Liver (tissue), 9 donors: ENCODE measurements around the gene ASCC1. TPM values are rescaled to one million over a fixed set of nuclear protein-coding genes. Genes with fewer than 3 reads are reported as not detected.
"Not testable (repeated sequence)": the region's sequence is repeated elsewhere in the genome, so short reads cannot be mapped to it uniquely, and the experiment has no call there.

Experiments
- DNase-seq: peaks from one replicate; pipeline ENCODE4 v3.0.0-alpha.2; 2017; ENCODE audit warnings: low spot score
- H3K27ac ChIP-seq, 2 donors: one replicate each; pipeline ENCODE4 v1.7.0; 2013; ENCODE audit warnings: inconsistent platforms in 2 of 2, low read length in 2 of 2, control low read depth in 1 of 2, low read depth in 1 of 2, mild to moderate bottlenecking in 1 of 2
- H3K27me3 ChIP-seq, 4 donors: one replicate each; pipeline versions ENCODE4 v1.6.1 to v1.7.0; 2013; ENCODE audit warnings: low read length in 3 of 4, inconsistent platforms in 1 of 4, mild to moderate bottlenecking in 1 of 4, moderate library complexity in 1 of 4; ENCODE audit not compliant: control insufficient read depth in 4 of 4, insufficient read depth in 4 of 4
- H3K36me3 ChIP-seq, 4 donors: one replicate each; pipeline versions ENCODE4 v1.6.1 to v1.7.0; 2013; ENCODE audit warnings: low read length in 3 of 4, mild to moderate bottlenecking in 3 of 4, low read depth in 1 of 4, moderate library complexity in 1 of 4; ENCODE audit not compliant: control insufficient read depth in 4 of 4, insufficient read depth in 3 of 4
- H3K4me1 ChIP-seq, 4 donors: one replicate each; pipeline versions ENCODE4 v1.6.1 to v1.7.0; 2013; ENCODE audit warnings: low read length in 3 of 4, mild to moderate bottlenecking in 3 of 4, moderate library complexity in 1 of 4; ENCODE audit not compliant: control insufficient read depth in 4 of 4, insufficient read depth in 4 of 4
- H3K4me3 ChIP-seq, 3 donors: one replicate each; pipeline versions ENCODE4 v1.6.1 to v1.7.0; 2013; ENCODE audit warnings: low read length in 3 of 3, control low read depth in 1 of 3, low read depth in 1 of 3, mild to moderate bottlenecking in 1 of 3
- H3K9ac ChIP-seq, 2 donors: one replicate each; pipeline ENCODE4 v1.7.0; 2013; ENCODE audit warnings: low read length in 2 of 2, mild to moderate bottlenecking in 2 of 2, moderate library complexity in 2 of 2, control low read depth in 1 of 2, low read depth in 1 of 2
- H3K9me3 ChIP-seq, 4 donors: one replicate each; pipeline versions ENCODE4 v1.6.1 to v1.7.0; 2013; ENCODE audit warnings: low read length in 3 of 4; ENCODE audit not compliant: control insufficient read depth in 4 of 4
- ATF3 ChIP-seq: IDR thresholded peaks from 2 replicates; pipeline ENCODE4 v1.6.1; 2016; ENCODE audit warnings: antibody characterized with exemption
- CTCF ChIP-seq: fragments of 150-350 bp; IDR thresholded peaks from 2 replicates; pipeline ENCODE4 v1.5.1; 2017; ENCODE audit warnings: improper control_type of control experiment, low read depth, low read length; ENCODE audit not compliant: missing input control
- EGR1 ChIP-seq, 2 donors: IDR thresholded peaks; 2 replicates each; pipeline ENCODE4 v1.6.1; 2016 to 2018; ENCODE audit warnings: antibody characterized with exemption in 2 of 2, low read depth in 2 of 2
- FOXA1 ChIP-seq: IDR thresholded peaks from 2 replicates; pipeline ENCODE4 v1.6.1; 2016; ENCODE audit warnings: antibody characterized with exemption
- FOXA2 ChIP-seq: IDR thresholded peaks from 2 replicates; pipeline ENCODE4 v1.6.1; 2016; ENCODE audit warnings: antibody characterized with exemption
- GABPA ChIP-seq, 2 donors: IDR thresholded peaks in 1 of 2; conservative IDR thresholded peaks in 1 of 2; 2 replicates each; pipeline ENCODE4 v1.6.1; 2016; ENCODE audit warnings: antibody characterized with exemption in 2 of 2, mild to moderate bottlenecking in 1 of 2, moderate library complexity in 1 of 2
- HNF4A ChIP-seq, 2 donors: conservative IDR thresholded peaks; 2 replicates each; pipeline ENCODE4 v1.6.1; 2016; ENCODE audit warnings: antibody characterized with exemption in 2 of 2, mild to moderate bottlenecking in 2 of 2
- HNF4G ChIP-seq: IDR thresholded peaks from 2 replicates; pipeline ENCODE4 v1.6.1; 2016; ENCODE audit warnings: antibody characterized with exemption
- JUND ChIP-seq, 2 donors: IDR thresholded peaks; 2 replicates each; pipeline ENCODE4 v1.6.1; 2016; ENCODE audit warnings: antibody characterized with exemption in 2 of 2
- NR2F2 ChIP-seq: IDR thresholded peaks from 2 replicates; pipeline ENCODE4 v1.6.1; 2016; ENCODE audit warnings: antibody characterized with exemption
- RXRA ChIP-seq, 2 donors: IDR thresholded peaks; 2 replicates each; pipeline ENCODE4 v1.6.1; 2017 to 2018; ENCODE audit warnings: antibody characterized with exemption in 2 of 2, mild to moderate bottlenecking in 1 of 2
- SP1 ChIP-seq: IDR thresholded peaks from 2 replicates; pipeline ENCODE4 v1.6.1; 2018; ENCODE audit warnings: antibody characterized with exemption, mild to moderate bottlenecking
- TAF1 ChIP-seq: conservative IDR thresholded peaks from 2 replicates; pipeline ENCODE4 v1.6.1; 2016; ENCODE audit warnings: antibody characterized with exemption, mild to moderate bottlenecking
- ZBTB33 ChIP-seq: IDR thresholded peaks from 2 replicates; pipeline ENCODE4 v1.6.1; 2016; ENCODE audit warnings: antibody characterized with exemption
- WGBS: extraction: QIAGEN DNeasy Blood & Tissue Kit; methylation state at CpG from one replicate; pipeline ENCODE4 v1.1.7; 2013; 5-methylcytosine and 5-hydroxymethylcytosine counted together
- polyA plus RNA-seq, 2 donors: library from polyadenylated mRNA; stranded (reverse) in 1 of 2; unstranded in 1 of 2; fragments of 200-250 nt in 1 of 2; fragments of >200 nt in 1 of 2; fragmentation: Nextera tagmentation in 1 of 2; extraction: Ambion mirVana in 1 of 2; gene quantifications; one replicate each; pipeline versions ENCODE4 v1.2.1 to v1.2.3, GENCODE V29; 2013 to 2015
- total RNA-seq, 2 donors: library from RNA; depleted of rRNA; stranded (reverse); fragments of >200 nt; gene quantifications; one replicate each; pipeline ENCODE4 v1.2.3, GENCODE V29; 2014
- TF ChIP-seq, protein P1 (sequence below): IDR thresholded peaks from 2 replicates; pipeline ENCODE4 v1.6.1; 2016; ENCODE audit warnings: antibody characterized with exemption, mild to moderate bottlenecking
- TF ChIP-seq, protein P2 (sequence below): IDR thresholded peaks from 2 replicates; pipeline ENCODE4 v1.6.1; 2016; ENCODE audit warnings: antibody characterized with exemption
- donor health status: healthy.
- donor health status: healthy.
- donor health status: healthy.
- donor health status: healthy.
- donor health status: healthy.

The ASCC1 gene
- total and polyA plus RNA-seq, 4 donors, result 6.9 to 13.9 (median 10.2) TPM

DNA sequence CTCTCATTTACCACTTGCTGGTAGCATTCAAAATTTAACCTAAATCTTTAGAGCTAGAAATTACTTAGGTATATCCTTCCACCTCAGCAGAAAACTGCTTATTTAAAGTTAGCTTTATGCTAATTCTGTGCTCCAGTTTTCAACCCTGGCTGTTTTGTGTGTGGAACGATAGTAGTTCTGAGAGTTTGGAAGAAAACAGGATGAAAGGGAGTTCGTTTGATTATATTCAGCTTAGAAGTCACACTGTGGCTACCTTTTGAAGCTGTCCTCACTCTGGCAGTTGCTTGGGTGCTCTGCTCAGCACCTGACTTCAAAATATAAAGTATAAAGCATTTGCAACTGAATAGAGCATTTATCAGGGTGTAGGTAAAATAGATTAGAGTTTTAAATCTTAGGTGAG is 2.6 kb upstream of the ASCC1 start (continued):
- TF ChIP-seq, protein P1, sequence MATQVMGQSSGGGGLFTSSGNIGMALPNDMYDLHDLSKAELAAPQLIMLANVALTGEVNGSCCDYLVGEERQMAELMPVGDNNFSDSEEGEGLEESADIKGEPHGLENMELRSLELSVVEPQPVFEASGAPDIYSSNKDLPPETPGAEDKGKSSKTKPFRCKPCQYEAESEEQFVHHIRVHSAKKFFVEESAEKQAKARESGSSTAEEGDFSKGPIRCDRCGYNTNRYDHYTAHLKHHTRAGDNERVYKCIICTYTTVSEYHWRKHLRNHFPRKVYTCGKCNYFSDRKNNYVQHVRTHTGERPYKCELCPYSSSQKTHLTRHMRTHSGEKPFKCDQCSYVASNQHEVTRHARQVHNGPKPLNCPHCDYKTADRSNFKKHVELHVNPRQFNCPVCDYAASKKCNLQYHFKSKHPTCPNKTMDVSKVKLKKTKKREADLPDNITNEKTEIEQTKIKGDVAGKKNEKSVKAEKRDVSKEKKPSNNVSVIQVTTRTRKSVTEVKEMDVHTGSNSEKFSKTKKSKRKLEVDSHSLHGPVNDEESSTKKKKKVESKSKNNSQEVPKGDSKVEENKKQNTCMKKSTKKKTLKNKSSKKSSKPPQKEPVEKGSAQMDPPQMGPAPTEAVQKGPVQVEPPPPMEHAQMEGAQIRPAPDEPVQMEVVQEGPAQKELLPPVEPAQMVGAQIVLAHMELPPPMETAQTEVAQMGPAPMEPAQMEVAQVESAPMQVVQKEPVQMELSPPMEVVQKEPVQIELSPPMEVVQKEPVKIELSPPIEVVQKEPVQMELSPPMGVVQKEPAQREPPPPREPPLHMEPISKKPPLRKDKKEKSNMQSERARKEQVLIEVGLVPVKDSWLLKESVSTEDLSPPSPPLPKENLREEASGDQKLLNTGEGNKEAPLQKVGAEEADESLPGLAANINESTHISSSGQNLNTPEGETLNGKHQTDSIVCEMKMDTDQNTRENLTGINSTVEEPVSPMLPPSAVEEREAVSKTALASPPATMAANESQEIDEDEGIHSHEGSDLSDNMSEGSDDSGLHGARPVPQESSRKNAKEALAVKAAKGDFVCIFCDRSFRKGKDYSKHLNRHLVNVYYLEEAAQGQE, result no peak

DNA sequence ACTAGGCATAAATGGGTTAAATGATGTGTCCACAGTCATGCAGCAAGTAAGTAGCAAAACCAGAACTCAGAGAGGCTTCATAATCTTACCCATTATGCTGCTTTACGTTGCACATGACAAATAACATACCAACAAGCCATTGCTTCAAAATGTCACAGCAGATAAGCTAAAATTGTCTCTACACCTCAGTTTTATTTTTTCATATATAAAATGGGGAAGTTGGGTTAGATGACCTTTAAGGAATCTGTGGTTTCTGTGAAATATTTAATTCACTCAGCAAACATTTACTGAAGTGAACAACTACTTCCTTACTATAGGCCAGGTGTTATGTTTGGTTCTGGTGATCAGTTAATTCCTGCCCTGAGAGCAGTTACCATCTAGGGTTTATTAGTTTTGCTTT is 2.2 kb upstream of the ASCC1 start:
- WGBS, result 61% methylated on average over 1 of the region's 1 CpG
- no peak for DNase-seq
- Histone ChIP-seq H3K4me1 (peaks cover 0 to 22% (median 19%) of the 10 kb centered on the region in 4 donors), H3K36me3 (peaks cover 0 to 7% (median 3%) of the 10 kb centered on the region in 4 donors), H3K4me3 (no peak overlapping the region), H3K27me3 (no peaks in the 10 kb centered on the region), H3K9ac (no peak overlapping the region), H3K9me3 (no peaks in the 10 kb centered on the region), H3K27ac (peak overlapping the region; percentile 13 to 35)
- TF ChIP-seq FOXA1 (no peak), NR2F2 (no peak), TAF1 (no peak), ATF3 (no peak), RXRA (IDR thresholded peaks at IDR 0.05) (no peak), HNF4A (conservative IDR thresholded peaks at IDR 0.05) (no peak), EGR1 (IDR thresholded peaks at IDR 0.05; ENCODE audit: low read depth in 2 of 2) (no peak), GABPA (IDR thresholded peaks at IDR 0.05 in 1 of 2, conservative IDR thresholded peaks at IDR 0.05 in 1 of 2) (no peak), JUND (IDR thresholded peaks at IDR 0.05) (no peak), CTCF (no peak), FOXA2 (no peak), SP1 (no peak), HNF4G (no peak), ZBTB33 (no peak)
- TF ChIP-seq, protein P1, result no peak
- TF ChIP-seq, protein P2, sequence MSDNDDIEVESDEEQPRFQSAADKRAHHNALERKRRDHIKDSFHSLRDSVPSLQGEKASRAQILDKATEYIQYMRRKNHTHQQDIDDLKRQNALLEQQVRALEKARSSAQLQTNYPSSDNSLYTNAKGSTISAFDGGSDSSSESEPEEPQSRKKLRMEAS, result no peak

GRCh38 chr10:72211832-72212231 is 4.2 kb downstream of the ASCC1 start:
- not testable (repeated sequence) for H3K9me3 ChIP-seq, DNase-seq, H3K27ac ChIP-seq, H3K4me3 ChIP-seq, H3K9ac ChIP-seq, H3K27me3 ChIP-seq, H3K4me1 ChIP-seq
- WGBS, result 98% methylated on average over 2 of the region's 2 CpGs
- H3K36me3 ChIP-seq, result peaks cover 3 to 14% (median 13%) of the 10 kb centered on the region in 4 donors

- not testable (repeated sequence) for H3K4me1 ChIP-seq, H3K9me3 ChIP-seq, DNase-seq, H3K9ac ChIP-seq, H3K27me3 ChIP-seq, H3K4me3 ChIP-seq, H3K27ac ChIP-seq
- 96% methylated on average over 11 of the region's 11 CpGs for WGBS
- H3K36me3 ChIP-seq, result peaks cover 3 to 14% (median 13%) of the 10 kb centered on the region in 4 donors
Observed at GRCh38 chr10:72211381-72211780, 4.7 kb downstream of the ASCC1 start.
